ENCODE measurements around the gene ANXA8L1.
"Not testable (repeated sequence)": the region's sequence is repeated elsewhere in the genome, so short reads cannot be mapped to it uniquely, and the experiment has no call there.

ANXA8L1 gene

DNA sequence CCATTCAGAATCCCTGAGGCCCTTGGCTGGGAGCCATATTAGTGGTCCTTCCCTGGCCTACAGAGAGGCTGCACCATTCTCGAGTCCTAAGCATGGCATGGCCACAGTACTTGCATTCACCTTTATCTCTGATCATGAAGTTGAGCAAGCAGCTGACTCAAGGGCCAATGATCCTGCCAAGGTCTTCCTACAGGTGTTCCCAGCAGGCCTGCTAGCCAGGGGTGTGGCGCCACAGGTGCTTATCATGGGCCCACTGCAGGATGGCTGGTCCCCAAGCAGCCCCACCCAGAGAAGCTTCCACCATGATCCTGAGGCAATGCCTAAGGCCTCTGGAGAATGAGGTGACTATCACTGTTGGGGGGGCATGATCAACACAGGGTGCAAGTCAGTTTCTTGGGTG, 48.0 kb downstream of the ANXA8L1 start:
- H3K27ac Mint-ChIP-seq, H3K9me3 Mint-ChIP-seq, H3K27me3 Mint-ChIP-seq, H3K4me1 Mint-ChIP-seq, DNase-seq, CTCF ChIA-PET, H3K36me3 Mint-ChIP-seq, H3K4me3 Mint-ChIP-seq: not testable (repeated sequence)

DNA sequence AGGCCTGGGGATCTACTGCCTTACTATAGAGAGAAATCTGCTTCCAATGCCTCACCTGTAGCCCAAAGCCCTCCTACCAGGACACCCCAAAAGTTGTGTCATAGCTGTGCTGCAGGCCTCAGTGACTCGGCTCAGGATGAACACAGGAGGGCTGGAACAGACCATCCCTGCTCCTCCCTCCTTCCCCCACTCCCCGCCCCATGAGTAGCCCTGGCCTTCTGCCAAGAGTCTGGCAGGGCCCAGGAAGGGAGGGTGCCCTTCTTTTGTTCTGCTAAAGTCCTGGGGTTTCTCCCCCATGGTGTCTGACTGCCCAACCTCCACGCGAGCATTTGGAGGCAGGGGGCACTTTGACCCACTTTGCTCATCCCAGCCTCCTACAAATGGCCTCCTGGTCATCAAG, 65.4 kb downstream of the ANXA8L1 start:
- H3K36me3 Mint-ChIP-seq, H3K4me3 Mint-ChIP-seq, H3K4me1 Mint-ChIP-seq, CTCF ChIA-PET, H3K9me3 Mint-ChIP-seq, H3K27ac Mint-ChIP-seq, DNase-seq, H3K27me3 Mint-ChIP-seq: not testable (repeated sequence)

Data from activated naive CD4-positive, alpha-beta T cell treated with anti-CD3 and anti-CD28 coated beads, Interleukin-2, amount 10 ng/mL, durations not matched to agents 7 days and 5 days (primary cell).